AG04450 (cell line): Measurements from ENCODE around the gene NSFL1C. TPM values are rescaled to one million over a fixed set of nuclear protein-coding genes. Genes with fewer than 3 reads are reported as not detected.
A peak's percentile ranks its signal among the peaks of the same experiment; 100 is the strongest.

Source experiments
- CTCF ChIA-PET: fragments of 300-600, 350-600 bp; formaldehyde crosslinking; extraction: SDS; loops from one replicate; lab custom pipeline; 2022; ENCODE audit warnings: antibody characterized with exemption, inconsistent platforms; lab: Charles Lee
- POLR2A ChIA-PET: fragments of 350-600 bp; formaldehyde crosslinking; extraction: SDS; loops from one replicate; lab custom pipeline; 2021; ENCODE audit warnings: antibody characterized with exemption, inconsistent platforms; lab: Yijun Ruan, JAX
- DNase-seq: peaks from one replicate; pipeline ENCODE4 v3.0.0-alpha.2; 2011; ENCODE audit warnings: low read depth, low spot score
- H3K27ac ChIP-seq: one replicate; pipeline ENCODE4 v1.5.1; 2012; ENCODE audit warnings: low read depth, low read length, control low read depth
- H3K27me3 ChIP-seq: one replicate; pipeline ENCODE4 v1.6.0; 2012; ENCODE audit warnings: low read length; ENCODE audit not compliant: control insufficient read depth, insufficient read depth
- H3K4me3 ChIP-seq: 2 replicates; pipeline ENCODE4 v1.5.1; 2011; ENCODE audit warnings: mild to moderate bottlenecking, low read depth, low read length, control low read depth
- H3K9me3 ChIP-seq: 2 replicates; pipeline ENCODE4 v1.5.1; 2012; ENCODE audit warnings: low read length; ENCODE audit not compliant: control insufficient read depth, insufficient read depth
- polyA plus RNA-seq: library from polyadenylated mRNA; depleted of rRNA; stranded (reverse); fragments of >200 nt; gene quantifications from 2 replicates; pipeline ENCODE4 v1.2.3, GENCODE V29; 2011
- TF ChIP-seq, protein P1 (sequence below): IDR thresholded peaks from 2 replicates; pipeline ENCODE4 v1.5.1; 2011; ENCODE audit warnings: low read depth, low read length, control low read depth, inconsistent platforms

Gene NSFL1C
- polyA plus RNA-seq, 1 experiment: 23.0 TPM

- ChIA-PET CTCF (interaction anchor here (1.3 kb wide), 1 partner anchor 22 kb away, joined by 4 read pairs; no protein-coding TSS in a partner anchor), POLR2A (no interaction called here)
- no peaks in the 10 kb centered on the region for H3K27me3 ChIP-seq
- peak overlapping the region; percentile 76 for H3K27ac ChIP-seq
- DNase-seq: peak; percentile 64
- peaks cover 8% of the 10 kb centered on the region for H3K9me3 ChIP-seq
- TF ChIP-seq, protein P1, sequence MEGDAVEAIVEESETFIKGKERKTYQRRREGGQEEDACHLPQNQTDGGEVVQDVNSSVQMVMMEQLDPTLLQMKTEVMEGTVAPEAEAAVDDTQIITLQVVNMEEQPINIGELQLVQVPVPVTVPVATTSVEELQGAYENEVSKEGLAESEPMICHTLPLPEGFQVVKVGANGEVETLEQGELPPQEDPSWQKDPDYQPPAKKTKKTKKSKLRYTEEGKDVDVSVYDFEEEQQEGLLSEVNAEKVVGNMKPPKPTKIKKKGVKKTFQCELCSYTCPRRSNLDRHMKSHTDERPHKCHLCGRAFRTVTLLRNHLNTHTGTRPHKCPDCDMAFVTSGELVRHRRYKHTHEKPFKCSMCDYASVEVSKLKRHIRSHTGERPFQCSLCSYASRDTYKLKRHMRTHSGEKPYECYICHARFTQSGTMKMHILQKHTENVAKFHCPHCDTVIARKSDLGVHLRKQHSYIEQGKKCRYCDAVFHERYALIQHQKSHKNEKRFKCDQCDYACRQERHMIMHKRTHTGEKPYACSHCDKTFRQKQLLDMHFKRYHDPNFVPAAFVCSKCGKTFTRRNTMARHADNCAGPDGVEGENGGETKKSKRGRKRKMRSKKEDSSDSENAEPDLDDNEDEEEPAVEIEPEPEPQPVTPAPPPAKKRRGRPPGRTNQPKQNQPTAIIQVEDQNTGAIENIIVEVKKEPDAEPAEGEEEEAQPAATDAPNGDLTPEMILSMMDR: no peak
- H3K4me3 ChIP-seq: no peak overlapping the region
Measured at GRCh38 chr20:1415667-1416468, 50.8 kb downstream of the NSFL1C start.

DNA sequence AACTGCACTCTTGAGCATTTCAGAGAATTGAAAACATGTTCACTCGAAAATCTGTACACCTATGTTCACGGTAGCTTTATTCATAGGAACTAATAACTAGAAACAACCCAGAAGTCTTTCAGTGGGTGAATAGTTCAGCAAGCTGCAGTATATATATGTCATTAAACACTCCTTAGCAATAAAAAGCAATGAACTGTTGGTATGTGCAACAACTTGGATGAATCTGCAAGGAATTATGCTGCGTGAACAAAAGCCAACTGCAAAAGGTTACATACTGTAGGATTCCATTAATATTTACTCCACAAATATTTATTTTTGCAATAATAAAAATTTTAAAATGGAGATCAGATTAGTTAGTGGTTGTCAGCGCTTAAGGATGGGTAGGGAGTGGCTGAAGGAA lies 51.7 kb downstream of the NSFL1C start:
- no peaks in the 10 kb centered on the region for H3K27me3 ChIP-seq
- peaks cover 6% of the 10 kb centered on the region for H3K9me3 ChIP-seq
- no peak overlapping the region for H3K4me3 ChIP-seq
- no peak overlapping the region for H3K27ac ChIP-seq
- ChIA-PET CTCF (interaction anchor here (1.1 kb wide), 1 partner anchor 26 kb away, joined by 3 read pairs; no protein-coding TSS in a partner anchor), POLR2A (no interaction called here)
- TF ChIP-seq, protein P1: no peak
- DNase-seq: no peak

GRCh38 chr20:1405801-1406200 lies 60.8 kb downstream of the NSFL1C start:
- TF ChIP-seq, protein P1: no peak
- no peak for DNase-seq
- Histone ChIP-seq H3K4me3 (no peak overlapping the region), H3K27ac (no peak overlapping the region), H3K9me3 (peaks cover 10% of the 10 kb centered on the region), H3K27me3 (no peaks in the 10 kb centered on the region)
- POLR2A ChIA-PET: no interaction called here
- CTCF ChIA-PET: no interaction called here

DNA sequence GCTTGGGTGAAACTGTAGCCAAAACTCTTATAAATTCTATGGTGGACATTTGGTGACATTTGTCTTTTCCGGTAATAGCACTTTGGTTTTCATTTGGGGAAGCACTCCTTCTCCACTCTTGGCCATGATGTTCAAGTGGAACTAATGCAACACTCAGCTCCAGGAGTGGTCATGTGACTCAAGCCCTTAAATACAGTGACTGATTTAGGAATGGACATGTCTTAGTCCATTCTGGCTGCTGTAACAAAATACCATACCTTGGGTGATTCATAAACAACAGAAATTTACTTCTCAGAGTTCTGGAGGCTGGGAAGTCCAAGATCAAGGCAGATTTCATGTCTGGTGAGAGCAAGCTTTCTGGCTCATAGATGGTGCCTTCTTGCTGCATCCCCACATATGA lies 63.0 kb downstream of the NSFL1C start:
- DNase-seq: no peak

DNA sequence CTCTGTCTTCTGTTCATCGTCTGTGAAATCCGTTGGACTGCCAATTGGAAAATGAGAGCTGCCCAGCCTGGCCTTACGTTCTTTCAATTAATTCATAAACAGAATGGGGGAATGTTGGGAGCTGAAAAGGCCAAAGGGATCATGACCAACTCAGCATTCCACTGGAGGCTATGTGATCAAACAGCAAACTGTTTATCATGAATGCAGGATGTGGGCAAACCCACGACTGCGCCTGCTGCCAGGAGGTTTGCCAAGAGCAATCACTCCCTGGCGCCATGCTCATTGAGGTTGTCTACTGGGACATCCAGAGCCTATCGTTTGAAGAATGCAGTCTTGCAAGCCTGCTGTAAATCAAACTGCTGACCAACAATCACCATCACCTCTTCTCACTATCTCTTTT lies 64.5 kb downstream of the NSFL1C start:
- no peaks in the 10 kb centered on the region for H3K27me3 ChIP-seq
- ChIA-PET CTCF (interaction anchor here (0.6 kb wide), 1 partner anchor 90 kb away, joined by 3 read pairs; no protein-coding TSS in a partner anchor), POLR2A (interaction anchor here (0.6 kb wide), 1 partner anchor 854 kb away, joined by 3 read pairs; no protein-coding TSS in a partner anchor)
- no peak overlapping the region for H3K27ac ChIP-seq
- no peak for DNase-seq
- peaks cover 11% of the 10 kb centered on the region for H3K9me3 ChIP-seq
- TF ChIP-seq, protein P1: no peak
- H3K4me3 ChIP-seq: no peak overlapping the region

More for the DNA sequence above, 63.0 kb downstream of the NSFL1C start:
- TF ChIP-seq, protein P1: no peak
- CTCF ChIA-PET: no interaction called here
- POLR2A ChIA-PET: no interaction called here
- peaks cover 10% of the 10 kb centered on the region for H3K9me3 ChIP-seq
- no peaks in the 10 kb centered on the region for H3K27me3 ChIP-seq
- no peak overlapping the region for H3K4me3 ChIP-seq
- no peak overlapping the region for H3K27ac ChIP-seq
